HG02885 (cell line): ENCODE results near the gene CLIC3.
"Not testable (repeated sequence)": the region's sequence is repeated elsewhere in the genome, so short reads cannot be mapped to it uniquely, and the experiment has no call there.

Experiments used
- ATAC-seq: cut with Tn5 transposase; IDR thresholded peaks from one replicate; pipeline ENCODE4 v1.9.1; 2021; ENCODE audit warnings: mild to moderate bottlenecking; ENCODE audit not compliant: unreplicated experiment, poor library complexity

CLIC3 gene, protein sequence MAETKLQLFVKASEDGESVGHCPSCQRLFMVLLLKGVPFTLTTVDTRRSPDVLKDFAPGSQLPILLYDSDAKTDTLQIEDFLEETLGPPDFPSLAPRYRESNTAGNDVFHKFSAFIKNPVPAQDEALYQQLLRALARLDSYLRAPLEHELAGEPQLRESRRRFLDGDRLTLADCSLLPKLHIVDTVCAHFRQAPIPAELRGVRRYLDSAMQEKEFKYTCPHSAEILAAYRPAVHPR

GRCh38 chr9:136996361-136997292 is at the start of gene CLIC3:
TSS of gene CLIC3 (minus strand) at chr9:136996568. CDS start at chr9:136996543, 25 bp downstream.
- no peak for ATAC-seq

- ATAC-seq: no peak
These were observed 49.1 kb upstream of the CLIC3 start for GRCh38 chr9:137045294-137046087.

DNA sequence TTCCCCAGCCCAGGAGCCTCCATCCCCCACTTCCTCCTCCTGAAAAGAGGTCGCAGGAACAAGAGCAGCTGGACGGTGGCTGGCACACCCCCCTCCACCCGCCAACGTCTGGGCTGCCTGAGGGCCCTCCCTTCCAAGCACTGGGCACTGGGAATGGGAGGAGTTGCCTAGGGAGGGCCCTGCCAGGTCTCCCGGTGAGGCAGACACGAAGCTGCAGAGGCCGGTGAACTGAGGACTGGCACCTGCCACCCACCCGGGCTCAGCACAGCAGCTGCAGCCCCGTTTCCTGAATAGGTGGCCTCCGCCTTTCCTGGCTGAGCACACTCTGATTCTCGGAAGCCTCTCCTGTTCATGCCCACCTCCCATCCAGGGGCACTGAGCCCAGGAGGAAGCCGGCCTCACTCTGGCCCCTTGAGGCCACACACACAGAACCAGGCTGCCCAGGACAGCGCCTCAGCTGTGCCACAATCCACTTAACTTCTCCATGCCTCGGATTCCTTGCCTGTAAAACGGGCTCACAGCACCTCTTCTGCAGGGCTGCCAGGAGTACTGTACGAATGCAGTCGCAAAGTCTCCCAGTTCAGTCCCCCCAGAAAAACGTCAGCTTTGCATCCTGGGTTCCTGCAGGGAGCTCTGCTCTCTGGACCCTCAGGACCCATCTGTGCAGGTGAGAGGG is 48.3 kb upstream of the CLIC3 start:
- ATAC-seq: no peak

DNA sequence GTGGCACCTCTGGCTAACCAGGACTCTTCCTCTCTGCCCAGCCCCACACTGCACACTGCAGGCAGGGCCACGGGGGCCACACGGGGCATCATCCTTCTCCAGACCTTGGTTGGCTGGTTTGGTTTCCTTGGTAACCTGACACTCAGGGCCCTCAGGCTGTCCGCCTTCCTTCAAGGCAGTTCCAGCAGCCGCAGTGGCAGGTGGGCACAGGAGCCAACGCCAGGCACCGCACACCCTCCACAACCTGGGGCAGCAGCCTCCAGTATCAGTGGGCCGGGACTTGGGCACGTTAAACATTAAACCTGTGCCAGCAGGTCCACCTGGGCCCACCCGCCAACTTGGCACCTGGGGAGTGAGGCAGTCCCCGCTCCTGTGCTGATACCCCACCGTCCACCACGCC is 47.7 kb upstream of the CLIC3 start:
- ATAC-seq: no peak

DNA sequence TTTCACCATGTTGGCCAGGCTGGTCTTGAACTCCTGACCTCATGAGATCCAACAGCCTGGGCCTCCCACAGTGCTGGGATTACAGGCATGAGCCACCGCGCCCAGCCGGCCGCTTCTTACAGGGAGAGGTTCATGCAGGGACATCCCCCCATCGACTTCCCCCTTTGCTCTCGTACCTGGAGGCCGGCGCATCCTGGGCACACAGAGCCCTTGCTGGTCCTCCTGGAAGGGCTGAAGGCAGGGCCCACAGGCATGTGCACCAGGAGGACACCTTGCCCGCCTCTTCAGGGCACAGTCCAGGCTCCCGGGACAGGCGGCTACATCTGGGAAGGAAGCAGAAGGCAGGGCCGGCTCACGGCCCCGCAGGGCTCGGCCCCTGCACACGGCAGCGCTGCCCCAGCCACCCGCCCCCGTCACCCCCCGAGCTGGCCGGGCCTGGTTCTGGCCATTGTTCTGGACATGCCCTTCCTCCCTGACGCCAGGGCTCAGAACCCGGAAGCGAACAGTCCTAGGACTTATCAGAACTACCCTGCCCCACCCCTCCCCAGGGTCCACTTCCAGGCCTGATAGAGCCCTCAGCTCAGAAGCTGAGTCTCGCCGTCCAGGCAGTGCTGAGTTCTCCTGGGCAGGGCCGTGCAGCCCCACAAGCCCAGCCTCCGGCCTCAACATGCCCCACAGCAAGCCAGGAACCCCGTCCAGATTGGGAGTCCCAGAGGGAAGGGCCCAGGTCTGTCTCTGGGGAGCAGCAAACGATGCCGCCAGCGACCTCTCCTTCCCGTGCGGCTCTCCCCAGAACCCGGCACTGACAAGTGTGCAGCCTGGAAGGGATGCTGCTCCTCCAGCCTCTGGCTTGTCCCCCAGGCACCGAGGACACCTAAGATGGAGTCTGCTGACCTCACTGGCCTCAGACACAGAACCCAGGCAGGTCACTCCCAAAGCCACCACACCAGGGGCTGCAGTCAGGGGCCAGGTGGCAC is 46.7 kb upstream of the CLIC3 start:
- ATAC-seq: no peak

DNA sequence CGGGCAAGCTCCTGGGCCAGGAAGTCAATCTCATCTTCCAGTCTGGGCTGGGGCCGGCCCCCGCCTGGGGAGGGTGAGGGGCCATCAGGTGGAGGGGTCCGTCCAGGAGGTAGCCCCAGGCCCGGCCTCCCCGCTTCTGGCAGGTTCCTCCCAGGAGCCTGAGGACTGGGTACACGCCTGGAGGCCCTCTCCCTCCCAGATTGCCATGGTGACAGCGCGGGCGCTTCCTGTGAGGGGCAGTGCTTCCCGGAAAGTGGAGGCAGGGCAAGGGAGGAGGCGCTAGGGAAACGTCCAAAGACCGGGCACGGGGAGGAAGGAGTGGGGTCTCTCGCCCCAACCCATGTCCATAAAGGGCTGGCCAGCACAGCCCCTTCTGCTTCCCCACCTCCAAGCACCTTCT is 44.8 kb upstream of the CLIC3 start:
- ATAC-seq: no peak

- ATAC-seq: no peak
These were observed 44.2 kb upstream of the CLIC3 start for GRCh38 chr9:137040568-137040967.

DNA sequence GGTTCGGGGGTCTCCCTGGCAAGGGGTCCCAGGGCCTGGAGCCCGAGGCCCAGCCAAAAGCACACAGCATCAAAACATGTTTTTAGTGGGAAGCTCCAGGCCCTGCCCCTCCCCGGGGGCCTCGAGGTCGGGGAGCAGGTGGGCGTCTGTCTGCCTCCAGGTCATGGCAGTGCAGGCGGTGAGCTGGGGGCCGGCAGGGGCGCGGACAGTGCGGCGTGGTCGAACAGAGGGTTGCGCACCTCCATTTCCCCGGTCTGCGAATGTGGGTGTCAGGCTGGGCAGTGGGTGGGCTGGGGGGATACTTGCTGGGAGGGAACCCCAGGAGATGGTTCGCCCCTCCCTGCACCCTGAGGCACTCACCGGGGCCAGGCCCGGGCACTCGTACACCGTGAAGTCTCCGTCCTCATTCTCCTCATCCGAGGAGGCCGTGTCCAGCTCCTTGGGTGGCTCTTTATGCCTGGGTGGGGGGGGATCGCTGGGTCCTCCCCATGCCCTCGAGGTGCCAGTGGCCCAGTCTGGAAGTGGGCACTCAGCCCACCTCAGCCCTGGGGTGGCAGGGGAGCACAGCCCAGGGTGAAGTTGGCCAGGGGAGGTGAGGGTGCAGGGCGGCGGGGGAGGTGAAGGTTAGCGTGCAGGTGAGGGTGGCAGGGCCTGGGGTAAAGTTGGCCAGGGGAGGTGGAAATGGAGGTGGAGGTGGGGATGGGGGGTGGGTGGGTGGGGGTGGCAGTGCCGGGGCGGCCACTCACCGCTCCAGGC is 43.4 kb upstream of the CLIC3 start:
- no peak for ATAC-seq

GRCh38 chr9:137038916-137039315 is 42.5 kb upstream of the CLIC3 start:
- ATAC-seq: no peak

DNA sequence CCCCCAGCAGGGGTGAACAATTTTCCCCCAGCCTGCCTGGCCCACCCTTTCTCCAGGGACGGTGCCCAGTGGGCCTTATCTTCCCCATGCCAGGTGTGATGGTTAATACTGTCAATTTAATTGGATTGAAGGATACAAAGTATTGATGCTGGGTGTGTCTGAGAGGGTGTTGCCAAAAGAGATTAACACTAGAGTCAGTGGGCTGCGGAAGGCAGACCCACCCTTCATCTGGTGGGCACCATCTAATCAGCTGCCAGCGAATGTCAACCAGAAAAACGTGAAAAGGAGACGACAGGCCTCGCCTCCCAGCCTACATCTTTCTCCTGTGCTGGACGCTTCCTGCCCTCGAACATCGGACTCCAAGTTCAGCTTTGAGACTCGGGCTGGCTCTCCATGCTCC is 41.1 kb upstream of the CLIC3 start:
- no peak for ATAC-seq

- ATAC-seq: no peak
These were observed 40.7 kb upstream of the CLIC3 start for GRCh38 chr9:137037035-137037434.

- ATAC-seq: no peak
These were observed 39.6 kb upstream of the CLIC3 start for GRCh38 chr9:137035937-137036336.

DNA sequence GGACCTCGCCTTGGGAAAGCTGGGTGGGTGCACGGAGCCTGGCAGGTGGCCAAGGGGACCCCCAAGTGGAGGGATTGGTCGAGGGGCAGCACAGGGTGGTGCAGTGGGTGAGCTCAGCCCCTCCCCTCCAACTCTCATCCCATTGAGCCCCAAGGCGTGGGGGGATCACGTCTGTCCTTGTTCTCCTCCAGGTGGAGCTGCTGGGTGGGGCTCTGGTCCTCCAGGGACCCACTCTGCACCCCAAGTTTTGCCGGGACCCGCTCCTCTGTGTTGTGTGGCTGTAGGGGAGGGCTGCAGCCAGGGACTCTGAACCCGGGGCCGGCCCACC is 39.1 kb upstream of the CLIC3 start:
- ATAC-seq: no peak

- no peak for ATAC-seq
These were observed 38.5 kb upstream of the CLIC3 start for GRCh38 chr9:137034709-137035506.

- ATAC-seq: no peak
These were observed 37.8 kb upstream of the CLIC3 start for GRCh38 chr9:137034039-137034708.

DNA sequence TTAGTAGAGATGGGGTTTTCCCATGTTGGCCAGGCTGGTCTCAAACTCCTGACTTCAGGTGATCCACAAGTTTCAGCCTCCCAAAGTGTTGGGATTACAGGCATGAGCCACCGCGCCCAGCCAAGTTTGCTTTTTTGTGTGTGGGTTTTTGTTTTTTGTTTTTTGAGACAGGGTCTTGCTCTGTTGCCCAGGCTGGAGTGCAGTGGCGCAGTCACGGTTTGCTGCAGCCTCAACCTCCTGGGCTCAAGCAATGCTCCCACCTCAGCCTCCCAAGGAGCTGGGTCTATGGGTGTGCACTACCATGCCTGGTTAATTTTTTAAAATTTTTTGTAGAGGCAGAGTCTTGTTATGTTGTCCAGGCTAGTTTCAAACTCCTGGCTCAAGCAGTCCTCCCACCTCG is 37.1 kb upstream of the CLIC3 start:
- not testable (repeated sequence) for ATAC-seq

DNA sequence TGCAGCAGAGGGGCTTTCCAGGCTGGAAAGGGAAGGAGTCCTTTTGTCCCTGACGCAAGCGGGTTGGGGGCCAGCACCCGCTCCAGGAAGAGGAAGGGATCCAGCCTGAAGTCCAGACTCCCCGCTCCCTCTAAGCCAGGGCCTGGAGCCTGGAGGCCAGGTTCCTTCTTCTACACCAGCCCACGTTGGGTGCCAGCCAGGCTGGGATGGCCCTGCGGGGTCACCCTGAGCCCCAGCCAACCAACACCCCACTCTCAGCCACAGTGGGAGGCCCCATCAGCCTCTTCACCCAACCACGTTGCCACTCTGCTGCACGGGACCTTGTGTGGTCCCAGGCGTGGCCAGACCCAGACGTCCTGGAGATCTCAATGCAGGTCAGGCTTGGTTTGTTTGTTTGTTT is 36.5 kb upstream of the CLIC3 start:
- ATAC-seq: no peak
